ENCODE data around the gene AGBL5. TPM values are rescaled to one million over a fixed set of nuclear protein-coding genes. Genes with fewer than 3 reads are reported as not detected.

Gene AGBL5
- total RNA-seq, 1 experiment from 2014 or later: 40.0 TPM

DNA sequence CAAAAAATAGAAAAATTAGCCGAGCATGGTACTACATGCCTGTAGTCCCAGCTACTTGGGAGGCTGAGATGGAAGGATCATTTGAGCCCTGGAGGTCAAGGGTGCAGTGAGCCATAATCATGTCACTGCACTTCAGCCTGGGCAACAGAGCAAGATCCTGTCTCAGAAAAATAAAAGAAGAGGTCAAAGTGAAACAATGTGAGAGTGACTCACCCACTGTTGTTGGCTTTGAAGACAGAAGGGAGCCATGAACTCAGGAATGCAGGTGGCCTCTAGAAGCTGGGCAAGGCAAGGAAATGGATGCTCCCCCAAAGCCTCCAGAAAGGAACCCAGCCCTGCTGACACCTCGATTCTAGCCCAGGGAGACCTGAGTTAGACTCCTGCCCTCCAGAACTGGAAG is 22.4 kb upstream of the AGBL5 start (continued):
- TF ChIP-seq RAD21 (IDR thresholded peaks at IDR 0.05; ENCODE audit: low read depth) (no peak), SRF (IDR thresholded peaks at IDR 0.05; ENCODE audit: low read depth) (no peak), POLR2AphosphoS5 (IDR thresholded peaks at IDR 0.05; ENCODE audit: low read depth, low read length) (no peak)

DNA sequence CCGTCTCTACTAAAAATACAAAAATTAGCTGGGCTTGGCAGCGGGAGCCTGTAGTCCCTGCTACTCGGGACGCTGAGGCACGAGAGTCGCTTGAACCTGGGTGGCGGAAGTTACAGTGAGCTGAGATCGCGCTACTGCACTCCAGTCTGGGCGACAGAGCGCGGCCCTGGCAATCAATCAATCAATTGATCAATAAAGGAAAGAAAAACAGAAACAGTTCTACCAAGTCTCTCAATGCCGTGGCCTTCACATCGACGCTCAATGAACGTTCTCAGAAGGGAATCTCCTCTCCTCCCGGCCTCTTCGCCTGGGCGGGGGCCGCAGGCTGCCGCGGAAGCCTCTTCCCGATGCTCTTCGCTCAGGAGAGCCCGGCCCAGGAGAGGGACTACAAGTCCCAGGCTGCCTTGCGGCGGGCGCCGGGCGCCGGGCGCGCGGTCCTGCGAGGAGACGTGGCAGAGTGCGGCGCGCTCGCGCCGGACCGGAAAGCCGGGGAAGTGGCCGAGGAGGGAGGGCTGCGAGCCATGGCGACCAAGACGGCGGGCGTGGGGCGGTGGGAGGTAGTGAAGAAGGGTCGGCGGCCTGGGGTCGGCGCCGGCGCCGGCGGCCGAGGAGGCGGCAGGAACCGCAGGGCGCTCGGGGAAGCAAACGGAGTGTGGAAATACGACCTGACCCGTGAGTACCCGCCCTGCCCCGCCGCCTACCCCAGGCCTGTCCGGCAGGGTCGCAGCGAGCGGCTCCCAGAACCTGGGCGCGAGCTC is 18.8 kb upstream of the AGBL5 start, which contains the start of gene TMEM214:
Gene TMEM214 (plus strand): TSS at position 471 of the 758 bp plus-strand sequence. CDS start 51 bp downstream, at position 522.
- BruUV-seq (replicated peaks): no TSS peak
- intact Hi-C loops (cut with micrococcal nuclease): loop anchor here (1.0 kb wide), 1 partner anchor 18 kb away; no protein-coding TSS in a partner anchor
- Histone ChIP-seq H4K20me1 (ENCODE audit: insufficient read depth) (no peaks in the 10 kb centered on the region), H3K36me3 (ENCODE audit: control insufficient read depth in 1 of 2, insufficient read depth in 2 of 2, low read length in 2 of 2) (peaks cover 24 to 34% of the 10 kb centered on the region in 2 experiments; a peak in 3 of 4 replicates), H3K9ac (ENCODE audit: low read length) (peak within 1 kb of the TSS; percentile 88), H3K9me2 (ENCODE audit: insufficient read depth) (no peaks in the 10 kb centered on the region), H3K9me3 (ENCODE audit: control insufficient read depth in 1 of 2, insufficient read depth in 1 of 2, low read depth in 1 of 2, low read length in 2 of 2) (no peaks in the 10 kb centered on the region), H3K4me1 (ENCODE audit: control insufficient read depth in 1 of 2, insufficient read depth in 2 of 2, low read length in 2 of 2) (peaks cover 7 to 37% of the 10 kb centered on the region in 2 experiments; a peak in 3 of 4 replicates), H3K4me2 (ENCODE audit: low read length) (peak within 1 kb of the TSS; percentile 81), H3K79me2 (ENCODE audit: insufficient read depth, low read length) (peaks cover 65% of the 10 kb centered on the region), H3K4me3 (replicated peaks in 1 of 2; ENCODE audit: low read depth in 1 of 2, low read length in 2 of 2) (peak within 1 kb of the TSS; percentile 97 to 98), H3K27ac (ENCODE audit: low read depth, low read length) (peak within 1 kb of the TSS; percentile 74), H3K27me3 (ENCODE audit: insufficient read depth, low read length) (no peaks in the 10 kb centered on the region), H2AFZ (ENCODE audit: low read depth, low read length, poor library complexity, severe bottlenecking) (no peak within 1 kb of the TSS)
- ChIA-PET POLR2A (no interaction called here), CTCF (no interaction called here), RAD21 (ENCODE audit: low non-redundant PET in 1 of 2, low total read pairs in 2 of 2, uncharacterized antibody in 2 of 2, unreplicated experiment in 2 of 2) (no interaction called here)
- ATAC-seq (peak; percentile 97), DNase-seq (ENCODE audit: low read depth, low spot score) (peak; percentile 71)
- TF ChIP-seq SIN3A (IDR thresholded peaks at IDR 0.05; ENCODE audit: low read depth) (peak; percentile 78), SP1 (IDR thresholded peaks at IDR 0.05; ENCODE audit: low read depth) (no peak), POLR2A (IDR thresholded peaks at IDR 0.05; ENCODE audit: borderline replicate concordance, extremely low read depth, insufficient read depth, insufficient read length) (peak; percentile 77), CEBPB (IDR thresholded peaks at IDR 0.05; ENCODE audit: low read depth) (no peak), ZNF274 (IDR thresholded peaks at IDR 0.05; ENCODE audit: low read depth, low read length) (no peak), SRF (IDR thresholded peaks at IDR 0.05; ENCODE audit: low read depth) (peak; percentile 72; the same call in 1 of the 2 replicates), JUND (IDR thresholded peaks at IDR 0.05) (no peak), RAD21 (IDR thresholded peaks at IDR 0.05; ENCODE audit: low read depth) (no peak), ZFX (IDR thresholded peaks at IDR 0.05) (peak; percentile 76), EGR1 (IDR thresholded peaks at IDR 0.05; ENCODE audit: low read depth) (0 out of 2 replicates have a peak, but pooled peaks have one; percentile 3), ELF1 (IDR thresholded peaks at IDR 0.05; ENCODE audit: borderline replicate concordance, low read depth) (no peak; the same call in 1 of the 2 replicates), CBX3 (IDR thresholded peaks at IDR 0.05; ENCODE audit: low read depth) (no peak), EZH2phosphoT487 (IDR thresholded peaks at IDR 0.05; ENCODE audit: borderline replicate concordance) (no peak), EZH2 (IDR thresholded peaks at IDR 0.05) (no peak), YY1 (IDR thresholded peaks at IDR 0.05; ENCODE audit: extremely low read depth, insufficient replicate concordance, low read depth, low read length) (peak; percentile 83), FOSL1 (IDR thresholded peaks at IDR 0.05; ENCODE audit: low read depth) (no peak)
- TF ChIP-seq, protein P1, sequence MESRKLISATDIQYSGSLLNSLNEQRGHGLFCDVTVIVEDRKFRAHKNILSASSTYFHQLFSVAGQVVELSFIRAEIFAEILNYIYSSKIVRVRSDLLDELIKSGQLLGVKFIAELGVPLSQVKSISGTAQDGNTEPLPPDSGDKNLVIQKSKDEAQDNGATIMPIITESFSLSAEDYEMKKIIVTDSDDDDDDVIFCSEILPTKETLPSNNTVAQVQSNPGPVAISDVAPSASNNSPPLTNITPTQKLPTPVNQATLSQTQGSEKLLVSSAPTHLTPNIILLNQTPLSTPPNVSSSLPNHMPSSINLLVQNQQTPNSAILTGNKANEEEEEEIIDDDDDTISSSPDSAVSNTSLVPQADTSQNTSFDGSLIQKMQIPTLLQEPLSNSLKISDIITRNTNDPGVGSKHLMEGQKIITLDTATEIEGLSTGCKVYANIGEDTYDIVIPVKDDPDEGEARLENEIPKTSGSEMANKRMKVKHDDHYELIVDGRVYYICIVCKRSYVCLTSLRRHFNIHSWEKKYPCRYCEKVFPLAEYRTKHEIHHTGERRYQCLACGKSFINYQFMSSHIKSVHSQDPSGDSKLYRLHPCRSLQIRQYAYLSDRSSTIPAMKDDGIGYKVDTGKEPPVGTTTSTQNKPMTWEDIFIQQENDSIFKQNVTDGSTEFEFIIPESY (IDR thresholded peaks at IDR 0.05; ENCODE audit: extremely low read depth, insufficient replicate concordance, low read length): peak; percentile 75
- TF ChIP-seq, protein P2, sequence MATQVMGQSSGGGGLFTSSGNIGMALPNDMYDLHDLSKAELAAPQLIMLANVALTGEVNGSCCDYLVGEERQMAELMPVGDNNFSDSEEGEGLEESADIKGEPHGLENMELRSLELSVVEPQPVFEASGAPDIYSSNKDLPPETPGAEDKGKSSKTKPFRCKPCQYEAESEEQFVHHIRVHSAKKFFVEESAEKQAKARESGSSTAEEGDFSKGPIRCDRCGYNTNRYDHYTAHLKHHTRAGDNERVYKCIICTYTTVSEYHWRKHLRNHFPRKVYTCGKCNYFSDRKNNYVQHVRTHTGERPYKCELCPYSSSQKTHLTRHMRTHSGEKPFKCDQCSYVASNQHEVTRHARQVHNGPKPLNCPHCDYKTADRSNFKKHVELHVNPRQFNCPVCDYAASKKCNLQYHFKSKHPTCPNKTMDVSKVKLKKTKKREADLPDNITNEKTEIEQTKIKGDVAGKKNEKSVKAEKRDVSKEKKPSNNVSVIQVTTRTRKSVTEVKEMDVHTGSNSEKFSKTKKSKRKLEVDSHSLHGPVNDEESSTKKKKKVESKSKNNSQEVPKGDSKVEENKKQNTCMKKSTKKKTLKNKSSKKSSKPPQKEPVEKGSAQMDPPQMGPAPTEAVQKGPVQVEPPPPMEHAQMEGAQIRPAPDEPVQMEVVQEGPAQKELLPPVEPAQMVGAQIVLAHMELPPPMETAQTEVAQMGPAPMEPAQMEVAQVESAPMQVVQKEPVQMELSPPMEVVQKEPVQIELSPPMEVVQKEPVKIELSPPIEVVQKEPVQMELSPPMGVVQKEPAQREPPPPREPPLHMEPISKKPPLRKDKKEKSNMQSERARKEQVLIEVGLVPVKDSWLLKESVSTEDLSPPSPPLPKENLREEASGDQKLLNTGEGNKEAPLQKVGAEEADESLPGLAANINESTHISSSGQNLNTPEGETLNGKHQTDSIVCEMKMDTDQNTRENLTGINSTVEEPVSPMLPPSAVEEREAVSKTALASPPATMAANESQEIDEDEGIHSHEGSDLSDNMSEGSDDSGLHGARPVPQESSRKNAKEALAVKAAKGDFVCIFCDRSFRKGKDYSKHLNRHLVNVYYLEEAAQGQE (IDR thresholded peaks at IDR 0.05; ENCODE audit: low read depth): no peak
- TF ChIP-seq, protein P3, sequence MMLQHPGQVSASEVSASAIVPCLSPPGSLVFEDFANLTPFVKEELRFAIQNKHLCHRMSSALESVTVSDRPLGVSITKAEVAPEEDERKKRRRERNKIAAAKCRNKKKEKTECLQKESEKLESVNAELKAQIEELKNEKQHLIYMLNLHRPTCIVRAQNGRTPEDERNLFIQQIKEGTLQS (IDR thresholded peaks at IDR 0.05): no peak
- TF ChIP-seq, protein P4, sequence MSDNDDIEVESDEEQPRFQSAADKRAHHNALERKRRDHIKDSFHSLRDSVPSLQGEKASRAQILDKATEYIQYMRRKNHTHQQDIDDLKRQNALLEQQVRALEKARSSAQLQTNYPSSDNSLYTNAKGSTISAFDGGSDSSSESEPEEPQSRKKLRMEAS (IDR thresholded peaks at IDR 0.05): peak; percentile 66; the same call in 1 of the 2 replicates

All from HCT116 (cell line).